ENCODE results near the gene ZNF70.

ZNF70 gene

GRCh38 chr22:23778577-23778900 is 27.6 kb upstream of the ZNF70 start:
- no peak for DNase-seq

- no peak for DNase-seq
These were observed 27.1 kb upstream of the ZNF70 start for GRCh38 chr22:23777776-23778576.

- DNase-seq = no peak
These were observed 25.0 kb upstream of the ZNF70 start for GRCh38 chr22:23775779-23776375.

- no peak for DNase-seq
These were observed 24.1 kb upstream of the ZNF70 start for GRCh38 chr22:23774922-23775436.

GRCh38 chr22:23774114-23774921 is 23.4 kb upstream of the ZNF70 start:
- no peak for DNase-seq

GRCh38 chr22:23773483-23774113 is 22.7 kb upstream of the ZNF70 start:
- DNase-seq = no peak

- peak; percentile 41 to 60 for DNase-seq
These were observed 21.9 kb upstream of the ZNF70 start, which contains the start of gene MMP11 for GRCh38 chr22:23772649-23773473. TSS of gene MMP11 (plus strand) at chr22:23772849. CDS start at chr22:23772871, 22 bp downstream.

- no peak for DNase-seq
These were observed 21.4 kb upstream of the ZNF70 start for GRCh38 chr22:23772315-23772648.

GRCh38 chr22:23769321-23769965 is 18.5 kb upstream of the ZNF70 start:
- DNase-seq = no peak

GRCh38 chr22:23767673-23768548 is 17.0 kb upstream of the ZNF70 start, which contains the start of gene CHCHD10:
TSS of gene CHCHD10 (minus strand) at chr22:23767972. CDS start at chr22:23767874, 98 bp downstream.
- DNase-seq = peak; percentile 69 to 77

- DNase-seq = no peak
These were observed 16.4 kb upstream of the ZNF70 start for GRCh38 chr22:23767303-23767672.

- DNase-seq = no peak
These were observed 14.3 kb upstream of the ZNF70 start for GRCh38 chr22:23764899-23765881.

- DNase-seq = no peak
These were observed 13.0 kb upstream of the ZNF70 start for GRCh38 chr22:23763954-23764353.

GRCh38 chr22:23763579-23763945 is 12.7 kb upstream of the ZNF70 start:
- DNase-seq = peak in 1 of 2 donors; percentile 44

- DNase-seq = peak in 1 of 2 donors; percentile 18
These were observed 12.1 kb upstream of the ZNF70 start, which contains the start of gene C22orf15 for GRCh38 chr22:23762842-23763578. TSS of gene C22orf15 (plus strand) at chr22:23762990. CDS start at chr22:23763307, 317 bp downstream.

- DNase-seq = no peak
These were observed 9.1 kb upstream of the ZNF70 start for GRCh38 chr22:23760056-23760455.

GRCh38 chr22:23759566-23759965 is 8.7 kb upstream of the ZNF70 start:
- DNase-seq = no peak

- no peak for DNase-seq
These were observed 6.0 kb upstream of the ZNF70 start for GRCh38 chr22:23756891-23757290.

Measured in CD4-positive, alpha-beta T cell treated with Interferon alpha-2 for 1 hour (primary cell).